Cardiac fibroblast (primary cell): Measurements from ENCODE around the gene FAM228B.
A peak's percentile ranks its signal among the peaks of the same experiment; 100 is the strongest.
"Not testable (repeated sequence)": the region's sequence is repeated elsewhere in the genome, so short reads cannot be mapped to it uniquely, and the experiment has no call there.

ENCODE experiments used
- DNase-seq, 2 donors: peaks; one replicate each; pipeline versions ENCODE4 v3.0.0 to v3.0.0-alpha.2; 2010; ENCODE audit warnings: low read depth in 2 of 2
- H3K4me3 ChIP-seq, 2 donors: replicated peaks in 1 of 2; 1 replicate in 1 of 2; 2 replicates in 1 of 2; pipeline ENCODE4 v1.5.1; 2011; ENCODE audit warnings: low read depth in 2 of 2, low read length in 2 of 2, mild to moderate bottlenecking in 2 of 2, moderate library complexity in 1 of 2
- TF ChIP-seq, protein P1 (sequence below): IDR thresholded peaks from one replicate; pipeline ENCODE4 v1.5.1; 2011; ENCODE audit warnings: low read depth, mild to moderate bottlenecking, low read length, inconsistent platforms

The FAM228B gene

GRCh38 chr2:24123922-24124580, 782 bp downstream of the FAM228B start:
- peak overlapping the region; percentile 78 to 89 for H3K4me3 ChIP-seq
- TF ChIP-seq, protein P1, sequence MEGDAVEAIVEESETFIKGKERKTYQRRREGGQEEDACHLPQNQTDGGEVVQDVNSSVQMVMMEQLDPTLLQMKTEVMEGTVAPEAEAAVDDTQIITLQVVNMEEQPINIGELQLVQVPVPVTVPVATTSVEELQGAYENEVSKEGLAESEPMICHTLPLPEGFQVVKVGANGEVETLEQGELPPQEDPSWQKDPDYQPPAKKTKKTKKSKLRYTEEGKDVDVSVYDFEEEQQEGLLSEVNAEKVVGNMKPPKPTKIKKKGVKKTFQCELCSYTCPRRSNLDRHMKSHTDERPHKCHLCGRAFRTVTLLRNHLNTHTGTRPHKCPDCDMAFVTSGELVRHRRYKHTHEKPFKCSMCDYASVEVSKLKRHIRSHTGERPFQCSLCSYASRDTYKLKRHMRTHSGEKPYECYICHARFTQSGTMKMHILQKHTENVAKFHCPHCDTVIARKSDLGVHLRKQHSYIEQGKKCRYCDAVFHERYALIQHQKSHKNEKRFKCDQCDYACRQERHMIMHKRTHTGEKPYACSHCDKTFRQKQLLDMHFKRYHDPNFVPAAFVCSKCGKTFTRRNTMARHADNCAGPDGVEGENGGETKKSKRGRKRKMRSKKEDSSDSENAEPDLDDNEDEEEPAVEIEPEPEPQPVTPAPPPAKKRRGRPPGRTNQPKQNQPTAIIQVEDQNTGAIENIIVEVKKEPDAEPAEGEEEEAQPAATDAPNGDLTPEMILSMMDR: no peak
- peak in 1 of 2 donors; percentile 62 for DNase-seq

DNA sequence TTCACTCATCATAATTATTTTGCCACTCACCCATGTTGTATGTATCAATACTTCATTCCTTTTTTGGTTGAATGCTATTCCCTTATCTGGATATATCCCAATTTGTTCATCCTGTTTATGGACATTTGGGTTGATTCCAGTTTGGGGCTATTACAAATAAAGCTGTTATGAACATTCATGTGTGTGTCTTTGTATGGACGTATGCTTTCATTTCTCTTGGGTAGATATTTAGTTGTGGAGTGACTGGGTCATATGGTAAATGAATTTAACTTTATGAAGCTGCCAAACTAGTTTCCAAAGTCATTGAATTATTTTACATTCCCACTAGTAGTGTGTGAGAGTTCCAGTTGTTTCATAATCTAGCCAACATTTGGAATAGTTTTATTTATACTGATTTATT, 2.7 kb downstream of the FAM228B start:
- no peak for DNase-seq
- TF ChIP-seq, protein P1: no peak
- H3K4me3 ChIP-seq: no peak overlapping the region

DNA sequence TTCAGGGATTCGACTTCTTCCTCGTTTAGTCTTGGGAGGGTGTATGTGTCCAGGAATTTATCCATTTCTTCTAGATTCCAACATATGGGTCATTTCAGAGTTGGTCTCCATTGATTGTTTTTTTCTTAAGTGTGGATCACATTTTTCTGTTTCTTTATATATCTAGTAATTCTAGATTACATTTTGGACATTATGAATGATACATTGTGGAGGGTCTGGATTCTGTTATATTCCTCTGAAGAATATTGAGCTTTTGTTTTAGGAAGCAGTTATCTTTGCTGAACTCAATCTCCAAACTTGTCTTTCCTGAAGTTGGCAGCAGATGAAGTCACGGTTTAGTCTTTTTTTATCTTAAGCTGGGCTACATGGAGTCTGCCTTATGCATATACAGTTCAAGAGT, 9.3 kb downstream of the FAM228B start:
- TF ChIP-seq, protein P1: no peak
- no peak overlapping the region for H3K4me3 ChIP-seq
- DNase-seq: no peak

- DNase-seq: peak; percentile 5 to 19
- not testable (repeated sequence) for H3K4me3 ChIP-seq
Observed at GRCh38 chr2:24140305-24140704, 17.0 kb downstream of the FAM228B start.

- H3K4me3 ChIP-seq: no peak overlapping the region
- TF ChIP-seq, protein P1: no peak
- DNase-seq: peak in 1 of 2 donors; percentile 3
Observed at GRCh38 chr2:24147364-24147763, 24.1 kb downstream of the FAM228B start.

- TF ChIP-seq, protein P1: no peak
- no peak for DNase-seq
- no peak overlapping the region for H3K4me3 ChIP-seq
Observed at GRCh38 chr2:24152413-24153197, 29.3 kb downstream of the FAM228B start.

DNA sequence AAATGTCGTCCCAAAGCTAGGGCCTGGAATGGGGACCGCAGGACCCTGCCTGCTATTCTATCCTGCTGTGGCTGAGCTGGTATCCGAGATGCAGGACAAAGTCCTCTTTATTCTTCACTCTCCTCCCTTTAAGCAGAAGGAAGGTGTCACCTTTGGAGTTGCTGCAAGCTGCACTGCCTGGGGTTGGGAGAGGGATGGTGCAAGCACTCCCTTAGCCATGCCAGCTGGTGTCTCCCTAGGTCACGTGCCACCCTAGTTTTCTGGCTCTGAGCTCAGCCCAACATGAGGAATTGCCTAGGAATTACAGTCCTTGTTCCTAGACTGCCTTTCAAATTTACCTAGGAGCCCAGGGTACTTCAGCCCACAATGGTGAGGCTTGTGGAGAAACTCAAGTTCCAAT, 30.2 kb downstream of the FAM228B start:
- no peak for DNase-seq
- TF ChIP-seq, protein P1: no peak
- no peak overlapping the region for H3K4me3 ChIP-seq
